Neuronal stem cell (in vitro differentiated cells): Measurements from ENCODE around the gene SLC11A1.
A peak's percentile ranks its signal among the peaks of the same experiment; 100 is the strongest.

Experiments
- DNase-seq: peaks from one replicate; pipeline ENCODE4 v3.0.0-alpha.2; 2013; ENCODE audit warnings: low spot score
- H2AFZ ChIP-seq: one replicate; pipeline ENCODE4 v1.6.1; 2013; ENCODE audit warnings: mild to moderate bottlenecking, low read length, inconsistent platforms
- H2AK5ac ChIP-seq: 2 replicates; pipeline ENCODE4 v1.6.1; 2013; ENCODE audit warnings: low read depth, mild to moderate bottlenecking, inconsistent platforms, low read length, moderate library complexity, mixed read lengths
- H2BK120ac ChIP-seq: 2 replicates; pipeline ENCODE4 v1.6.1; 2013; ENCODE audit warnings: low read depth, mild to moderate bottlenecking, inconsistent platforms, low read length, moderate library complexity, mixed read lengths
- H2BK12ac ChIP-seq: one replicate; pipeline ENCODE4 v1.6.1; 2013; ENCODE audit warnings: low read length, inconsistent platforms
- H2BK15ac ChIP-seq: 2 replicates; pipeline ENCODE4 v1.6.1; 2013; ENCODE audit warnings: mild to moderate bottlenecking, low read length, inconsistent platforms, mixed read lengths
- H2BK5ac ChIP-seq: one replicate; pipeline ENCODE4 v1.6.1; 2013; ENCODE audit warnings: inconsistent platforms, mild to moderate bottlenecking, low read length, moderate library complexity
- H3K14ac ChIP-seq: one replicate; pipeline ENCODE4 v1.6.1; 2013; ENCODE audit warnings: low read length, inconsistent platforms
- H3K18ac ChIP-seq: 2 replicates; pipeline ENCODE4 v1.6.1; 2013; ENCODE audit warnings: low read length, inconsistent platforms
- H3K23ac ChIP-seq: 2 replicates; pipeline ENCODE4 v1.6.1; 2013; ENCODE audit warnings: low read depth, mild to moderate bottlenecking, mixed read lengths, low read length, inconsistent platforms; ENCODE audit not compliant: poor library complexity
- H3K27ac ChIP-seq: replicated peaks from 3 replicates; pipeline ENCODE4 v1.5.1; 2013; ENCODE audit warnings: low read length, inconsistent platforms
- H3K27me3 ChIP-seq, 3 experiments: 2 replicates each; pipeline ENCODE4 v1.6.1; 2013; ENCODE audit warnings: low read length in 3 of 3, mild to moderate bottlenecking in 2 of 3, inconsistent platforms in 1 of 3, low read depth in 1 of 3, mixed read lengths in 1 of 3, moderate library complexity in 1 of 3; ENCODE audit not compliant: control insufficient read depth in 3 of 3, insufficient read depth in 3 of 3
- H3K36me3 ChIP-seq, 2 donors: replicated peaks in 1 of 2; 2 replicates each; pipeline ENCODE4 v1.6.1; 2013; ENCODE audit warnings: low read length in 2 of 2; ENCODE audit not compliant: control insufficient read depth in 2 of 2, insufficient read depth in 2 of 2
- H3K4ac ChIP-seq: 2 replicates; pipeline ENCODE4 v1.6.1; 2013; ENCODE audit warnings: inconsistent platforms, mild to moderate bottlenecking, low read length, moderate library complexity
- H3K4me1 ChIP-seq, 2 donors: 1 replicate in 1 of 2; 2 replicates in 1 of 2; pipeline ENCODE4 v1.6.1; 2013; ENCODE audit warnings: low read length in 2 of 2, low read depth in 1 of 2; ENCODE audit not compliant: control insufficient read depth in 2 of 2, insufficient read depth in 1 of 2
- H3K4me2 ChIP-seq: one replicate; pipeline ENCODE4 v1.6.1; 2013; ENCODE audit warnings: mild to moderate bottlenecking, low read length, inconsistent platforms; ENCODE audit not compliant: insufficient read depth, poor library complexity, severe bottlenecking
- H3K4me3 ChIP-seq, 2 donors: 2 replicates each; pipeline ENCODE4 v1.5.1; 2013; ENCODE audit warnings: low read length in 2 of 2, mild to moderate bottlenecking in 2 of 2, inconsistent platforms in 1 of 2, moderate library complexity in 1 of 2
- H3K79me1 ChIP-seq: one replicate; pipeline ENCODE4 v1.6.1; 2013; ENCODE audit warnings: low read depth, mild to moderate bottlenecking, inconsistent platforms, low read length, moderate library complexity
- H3K9ac ChIP-seq: one replicate; pipeline ENCODE4 v1.6.1; 2013; ENCODE audit warnings: mild to moderate bottlenecking, low read depth, low read length, inconsistent platforms; ENCODE audit not compliant: poor library complexity
- H3K9me3 ChIP-seq, 2 donors: replicated peaks in 1 of 2; 2 replicates each; pipeline versions ENCODE3 to v1.6.1; 2013; ENCODE audit warnings: low read length in 2 of 2, mild to moderate bottlenecking in 2 of 2, inconsistent platforms in 1 of 2, low read depth in 1 of 2, mixed read lengths in 1 of 2, moderate library complexity in 1 of 2; ENCODE audit not compliant: control insufficient read depth in 2 of 2, insufficient read depth in 1 of 2
- H4K8ac ChIP-seq: one replicate; pipeline ENCODE4 v1.6.1; 2013; ENCODE audit warnings: low read depth, mild to moderate bottlenecking, inconsistent platforms, low read length, moderate library complexity
- H4K91ac ChIP-seq: one replicate; pipeline ENCODE4 v1.6.1; 2013; ENCODE audit warnings: low read length, low read depth, mild to moderate bottlenecking, inconsistent platforms; ENCODE audit not compliant: poor library complexity
- WGBS, 2 donors: extraction: QIAGEN DNeasy Blood & Tissue Kit; methylation state at CpG; one replicate each; pipeline ENCODE4 v1.1.7; 2013; ENCODE audit warnings: missing lambda C conversion rate in 2 of 2, mixed read lengths in 1 of 2; ENCODE audit not compliant: insufficient read length in 2 of 2, insufficient replicate concordance in 1 of 2; ENCODE audit errors: extremely low coverage in 2 of 2; 5-methylcytosine and 5-hydroxymethylcytosine counted together

Gene SLC11A1

GRCh38 chr2:218340656-218341055 is 41.4 kb upstream of the SLC11A1 start:
- Histone ChIP-seq H4K8ac (no peak overlapping the region), H3K27me3 (peaks cover 0 to 19% (median 0%) of the 10 kb centered on the region in 3 experiments), H2BK15ac (no peak overlapping the region), H3K4me1 (peaks cover 2 to 4% of the 10 kb centered on the region in 2 donors), H2AFZ (no peak overlapping the region), H2AK5ac (peak overlapping the region; percentile 61), H3K9me3 (no peaks in the 10 kb centered on the region), H3K79me1 (peaks cover 1% of the 10 kb centered on the region), H2BK12ac (no peak overlapping the region), H3K4me3 (no peak overlapping the region), H4K91ac (no peak overlapping the region), H3K27ac (no peak overlapping the region), H3K4ac (no peak overlapping the region), H2BK5ac (peak overlapping the region; percentile 20), H3K4me2 (no peak overlapping the region), H3K9ac (no peak overlapping the region), H3K14ac (no peak overlapping the region), H3K18ac (peak overlapping the region; percentile 77), H2BK120ac (peak overlapping the region; percentile 82), H3K23ac (no peak overlapping the region), H3K36me3 (peaks cover 0 to 2% of the 10 kb centered on the region in 2 donors)
- no CpG with 5 or more reads among the region's 9 CpGs for WGBS, 2 donors
- no peak for DNase-seq

- H2AFZ ChIP-seq = no peak overlapping the region
- H3K23ac ChIP-seq = peak overlapping the region; percentile 58
- H2BK120ac ChIP-seq = no peak overlapping the region
- peaks cover 1% of the 10 kb centered on the region for H3K79me1 ChIP-seq
- no peak for DNase-seq
- H3K18ac ChIP-seq = peak overlapping the region; percentile 77
- H3K36me3 ChIP-seq = peaks cover 0 to 2% of the 10 kb centered on the region in 2 donors
- H2BK5ac ChIP-seq = no peak overlapping the region
- H2BK12ac ChIP-seq = no peak overlapping the region
- no peak overlapping the region for H4K8ac ChIP-seq
- no peaks in the 10 kb centered on the region for H3K9me3 ChIP-seq
- no peak overlapping the region for H3K9ac ChIP-seq
- peaks cover 0 to 20% (median 0%) of the 10 kb centered on the region in 3 experiments for H3K27me3 ChIP-seq
- H3K4me1 ChIP-seq = peaks cover 2 to 4% of the 10 kb centered on the region in 2 donors
- H3K14ac ChIP-seq = no peak overlapping the region
- H2AK5ac ChIP-seq = no peak overlapping the region
- no peak overlapping the region for H3K27ac ChIP-seq
- H3K4ac ChIP-seq = no peak overlapping the region
- H4K91ac ChIP-seq = no peak overlapping the region
- WGBS, 2 donors = no CpG with 5 or more reads among the region's 8 CpGs
- no peak overlapping the region for H3K4me3 ChIP-seq
- no peak overlapping the region for H2BK15ac ChIP-seq
- H3K4me2 ChIP-seq = no peak overlapping the region
Observed at GRCh38 chr2:218341381-218341780, 40.7 kb upstream of the SLC11A1 start.

GRCh38 chr2:218342837-218343236 is 39.2 kb upstream of the SLC11A1 start:
- Histone ChIP-seq H2BK5ac (no peak overlapping the region), H3K79me1 (no peaks in the 10 kb centered on the region), H3K4me2 (no peak overlapping the region), H3K4me1 (peaks cover 2 to 4% of the 10 kb centered on the region in 2 donors), H2AFZ (no peak overlapping the region), H3K23ac (no peak overlapping the region), H3K18ac (no peak overlapping the region), H3K36me3 (peaks cover 0 to 2% of the 10 kb centered on the region in 2 donors), H2BK15ac (no peak overlapping the region), H2BK120ac (no peak overlapping the region), H3K9ac (no peak overlapping the region), H3K14ac (no peak overlapping the region), H2AK5ac (no peak overlapping the region), H2BK12ac (no peak overlapping the region), H3K9me3 (no peaks in the 10 kb centered on the region), H3K27me3 (peaks cover 0 to 20% (median 0%) of the 10 kb centered on the region in 3 experiments), H4K91ac (no peak overlapping the region), H3K27ac (no peak overlapping the region), H3K4me3 (no peak overlapping the region), H3K4ac (no peak overlapping the region), H4K8ac (no peak overlapping the region)
- no peak for DNase-seq
- whole genome bisulfite sequencing, 2 donors = no CpG with 5 or more reads among the region's 5 CpGs

- no peak overlapping the region for H3K27ac ChIP-seq
- WGBS, 2 donors = no CpG with 5 or more reads among the region's 3 CpGs
- no peak overlapping the region for H3K4ac ChIP-seq
- no peak overlapping the region for H3K23ac ChIP-seq
- H3K4me2 ChIP-seq = no peak overlapping the region
- H3K36me3 ChIP-seq = peaks cover 0 to 2% of the 10 kb centered on the region in 2 donors
- no peak overlapping the region for H2BK15ac ChIP-seq
- H2AK5ac ChIP-seq = no peak overlapping the region
- no peak overlapping the region for H2BK120ac ChIP-seq
- peaks cover 2 to 4% of the 10 kb centered on the region in 2 donors for H3K4me1 ChIP-seq
- H3K9me3 ChIP-seq = no peaks in the 10 kb centered on the region
- H3K27me3 ChIP-seq = peaks cover 0 to 20% (median 0%) of the 10 kb centered on the region in 3 experiments
- H2BK12ac ChIP-seq = no peak overlapping the region
- no peak overlapping the region for H3K14ac ChIP-seq
- H3K9ac ChIP-seq = no peak overlapping the region
- no peak overlapping the region for H4K8ac ChIP-seq
- no peak overlapping the region for H2BK5ac ChIP-seq
- H3K79me1 ChIP-seq = no peaks in the 10 kb centered on the region
- no peak overlapping the region for H4K91ac ChIP-seq
- no peak overlapping the region for H3K4me3 ChIP-seq
- no peak for DNase-seq
- H3K18ac ChIP-seq = no peak overlapping the region
- no peak overlapping the region for H2AFZ ChIP-seq
Observed at GRCh38 chr2:218343591-218343990, 38.5 kb upstream of the SLC11A1 start.
